Limb (tissue), 2 donors: ENCODE data around the gene DENND10.
A peak's percentile ranks its signal among the peaks of the same experiment; 100 is the strongest.
"Not testable (repeated sequence)": the region's sequence is repeated elsewhere in the genome, so short reads cannot be mapped to it uniquely, and the experiment has no call there.

Experiments
- DNase-seq, 2 donors: peaks; one replicate each; pipeline ENCODE4 v3.0.0-alpha.2; 2016; ENCODE audit errors: extremely low spot score in 2 of 2

DENND10 gene

GRCh38 chr10:119132521-119133345 lies 28.8 kb downstream of the DENND10 start:
- DNase-seq: no peak

- DNase-seq: no peak
Observed at GRCh38 chr10:119133949-119134348, 30.0 kb downstream of the DENND10 start.

GRCh38 chr10:119135513-119135881 lies 31.6 kb downstream of the DENND10 start:
- no peak for DNase-seq

- no peak for DNase-seq
Observed at GRCh38 chr10:119136084-119136483, 32.2 kb downstream of the DENND10 start.

- DNase-seq: not testable (repeated sequence)
Observed at GRCh38 chr10:119137878-119138277, 34.0 kb downstream of the DENND10 start.

GRCh38 chr10:119138346-119139306 lies 34.7 kb downstream of the DENND10 start:
- no peak for DNase-seq

GRCh38 chr10:119139464-119140067 lies 35.7 kb downstream of the DENND10 start:
- peak in 1 of 2 donors; percentile 57 for DNase-seq

GRCh38 chr10:119140603-119141245 lies 36.8 kb downstream of the DENND10 start:
- no peak for DNase-seq

- DNase-seq: no peak
Observed at GRCh38 chr10:119143657-119144056, 39.7 kb downstream of the DENND10 start.

- DNase-seq: no peak
Observed at GRCh38 chr10:119149157-119149556, 45.2 kb downstream of the DENND10 start.

GRCh38 chr10:119149729-119150128 lies 45.8 kb downstream of the DENND10 start:
- DNase-seq: no peak

- DNase-seq: not testable (repeated sequence)
Observed at GRCh38 chr10:119151601-119152000, 47.7 kb downstream of the DENND10 start.

GRCh38 chr10:119153041-119153440 lies 49.1 kb downstream of the DENND10 start:
- no peak for DNase-seq

GRCh38 chr10:119153661-119154060 lies 49.7 kb downstream of the DENND10 start:
- DNase-seq: no peak

GRCh38 chr10:119159332-119159731 lies 55.4 kb downstream of the DENND10 start:
- DNase-seq: no peak

GRCh38 chr10:119161680-119162451 lies 58.0 kb downstream of the DENND10 start:
- DNase-seq: no peak

- no peak for DNase-seq
Observed at GRCh38 chr10:119162452-119163092, 58.7 kb downstream of the DENND10 start.

GRCh38 chr10:119165171-119166117 lies 61.5 kb downstream of the DENND10 start, which contains the start of gene SFXN4:
SFXN4 (minus strand) TSS chr10:119165714; CDS start chr10:119165647, 67 bp downstream.
- peak; percentile 72 to 84 for DNase-seq

- DNase-seq: no peak
Observed at GRCh38 chr10:119166118-119166500, 62.2 kb downstream of the DENND10 start.
